ENCODE results near the gene ARRB2.

Gene ARRB2

GRCh38 chr17:4734857-4735475, 24.5 kb downstream of the ARRB2 start:
- Histone ChIP-seq H3K27me3 (ENCODE audit: control insufficient read depth, insufficient read depth, low read length) (peaks cover 18% of the 10 kb centered on the region), H3K36me3 (ENCODE audit: insufficient read depth, low read length) (no peaks in the 10 kb centered on the region), H3K4me2 (ENCODE audit: low read length) (no peak overlapping the region), H3K4me3 (ENCODE audit: low read length) (no peak overlapping the region), H3K9ac (ENCODE audit: low read depth, low read length) (no peak overlapping the region), H3K9me3 (replicated peaks; ENCODE audit: low read length) (no peaks in the 10 kb centered on the region), H3K4me1 (ENCODE audit: control insufficient read depth, insufficient read depth, low read length) (peaks cover 7% of the 10 kb centered on the region)

- H3K4me2 ChIP-seq (ENCODE audit: low read length): no peak overlapping the region
- H3K4me1 ChIP-seq (ENCODE audit: control insufficient read depth, insufficient read depth, low read length): peaks cover 7% of the 10 kb centered on the region
- H3K36me3 ChIP-seq (ENCODE audit: insufficient read depth, low read length): no peaks in the 10 kb centered on the region
- no peaks in the 10 kb centered on the region for H3K9me3 ChIP-seq (replicated peaks; ENCODE audit: low read length)
- no peak overlapping the region for H3K4me3 ChIP-seq (ENCODE audit: low read length)
- H3K27me3 ChIP-seq (ENCODE audit: control insufficient read depth, insufficient read depth, low read length): peaks cover 28% of the 10 kb centered on the region
- H3K9ac ChIP-seq (ENCODE audit: low read depth, low read length): no peak overlapping the region
Measured at GRCh38 chr17:4735876-4736651, 25.6 kb downstream of the ARRB2 start.

- peaks cover 7% of the 10 kb centered on the region for H3K4me1 ChIP-seq (ENCODE audit: control insufficient read depth, insufficient read depth, low read length)
- no peaks in the 10 kb centered on the region for H3K9me3 ChIP-seq (replicated peaks; ENCODE audit: low read length)
- peak overlapping the region; percentile 95 for H3K4me2 ChIP-seq (ENCODE audit: low read length)
- H3K9ac ChIP-seq (ENCODE audit: low read depth, low read length): peak overlapping the region; percentile 76
- peaks cover 45% of the 10 kb centered on the region for H3K27me3 ChIP-seq (ENCODE audit: control insufficient read depth, insufficient read depth, low read length)
- no peaks in the 10 kb centered on the region for H3K36me3 ChIP-seq (ENCODE audit: insufficient read depth, low read length)
- H3K4me3 ChIP-seq (ENCODE audit: low read length): peak overlapping the region; percentile 81
Measured at GRCh38 chr17:4738136-4739121, 28.0 kb downstream of the ARRB2 start.

GRCh38 chr17:4739122-4740024, 28.9 kb downstream of the ARRB2 start, which contains the start of the genes CXCL16 and ZMYND15:
TSS of gene CXCL16 (minus strand) at chr17:4739928. CDS start at chr17:4739339, 589 bp downstream.
TSS of gene ZMYND15 (plus strand) at chr17:4739833. CDS start at chr17:4740549, 716 bp downstream.
- peak within 1 kb of the TSS; percentile 95 for H3K4me2 ChIP-seq (ENCODE audit: low read length)
- H3K27me3 ChIP-seq (ENCODE audit: control insufficient read depth, insufficient read depth, low read length): peaks cover 54% of the 10 kb centered on the region
- H3K36me3 ChIP-seq (ENCODE audit: insufficient read depth, low read length): no peaks in the 10 kb centered on the region
- peaks cover 7% of the 10 kb centered on the region for H3K4me1 ChIP-seq (ENCODE audit: control insufficient read depth, insufficient read depth, low read length)
- H3K9me3 ChIP-seq (replicated peaks; ENCODE audit: low read length): no peaks in the 10 kb centered on the region
- peak within 1 kb of the TSS; percentile 76 for H3K9ac ChIP-seq (ENCODE audit: low read depth, low read length)
- peak within 1 kb of the TSS; percentile 81 for H3K4me3 ChIP-seq (ENCODE audit: low read length)

- peak overlapping the region; percentile 81 for H3K4me3 ChIP-seq (ENCODE audit: low read length)
- no peaks in the 10 kb centered on the region for H3K36me3 ChIP-seq (ENCODE audit: insufficient read depth, low read length)
Measured at GRCh38 chr17:4740025-4740351, 29.6 kb downstream of the ARRB2 start.

GRCh38 chr17:4740584-4740983, 30.2 kb downstream of the ARRB2 start:
- peaks cover 65% of the 10 kb centered on the region for H3K27me3 ChIP-seq (ENCODE audit: control insufficient read depth, insufficient read depth, low read length)
- no peaks in the 10 kb centered on the region for H3K9me3 ChIP-seq (replicated peaks; ENCODE audit: low read length)
- no peak overlapping the region for H3K4me3 ChIP-seq (ENCODE audit: low read length)
- H3K36me3 ChIP-seq (ENCODE audit: insufficient read depth, low read length): no peaks in the 10 kb centered on the region
- peaks cover 7% of the 10 kb centered on the region for H3K4me1 ChIP-seq (ENCODE audit: control insufficient read depth, insufficient read depth, low read length)
- no peak overlapping the region for H3K9ac ChIP-seq (ENCODE audit: low read depth, low read length)
- H3K4me2 ChIP-seq (ENCODE audit: low read length): no peak overlapping the region

More at GRCh38 chr17:4740025-4740351, 29.6 kb downstream of the ARRB2 start:
- Histone ChIP-seq H3K4me1 (ENCODE audit: control insufficient read depth, insufficient read depth, low read length) (peaks cover 7% of the 10 kb centered on the region), H3K9ac (ENCODE audit: low read depth, low read length) (peak overlapping the region; percentile 76), H3K27me3 (ENCODE audit: control insufficient read depth, insufficient read depth, low read length) (peaks cover 60% of the 10 kb centered on the region), H3K9me3 (replicated peaks; ENCODE audit: low read length) (no peaks in the 10 kb centered on the region), H3K4me2 (ENCODE audit: low read length) (peak overlapping the region; percentile 95)

- Histone ChIP-seq H3K27me3 (ENCODE audit: control insufficient read depth, insufficient read depth, low read length) (peaks cover 72% of the 10 kb centered on the region), H3K9me3 (replicated peaks; ENCODE audit: low read length) (no peaks in the 10 kb centered on the region), H3K4me2 (ENCODE audit: low read length) (no peak overlapping the region), H3K36me3 (ENCODE audit: insufficient read depth, low read length) (no peaks in the 10 kb centered on the region), H3K4me1 (ENCODE audit: control insufficient read depth, insufficient read depth, low read length) (peaks cover 7% of the 10 kb centered on the region), H3K4me3 (ENCODE audit: low read length) (no peak overlapping the region), H3K9ac (ENCODE audit: low read depth, low read length) (no peak overlapping the region)
Measured at GRCh38 chr17:4741544-4741943, 31.1 kb downstream of the ARRB2 start.

- H3K36me3 ChIP-seq (ENCODE audit: insufficient read depth, low read length): no peaks in the 10 kb centered on the region
- no peak overlapping the region for H3K9ac ChIP-seq (ENCODE audit: low read depth, low read length)
- H3K9me3 ChIP-seq (replicated peaks; ENCODE audit: low read length): no peaks in the 10 kb centered on the region
- H3K4me3 ChIP-seq (ENCODE audit: low read length): no peak overlapping the region
- peaks cover 7% of the 10 kb centered on the region for H3K4me1 ChIP-seq (ENCODE audit: control insufficient read depth, insufficient read depth, low read length)
- H3K27me3 ChIP-seq (ENCODE audit: control insufficient read depth, insufficient read depth, low read length): peaks cover 74% of the 10 kb centered on the region
- H3K4me2 ChIP-seq (ENCODE audit: low read length): no peak overlapping the region
Measured at GRCh38 chr17:4742133-4742532, 31.7 kb downstream of the ARRB2 start.

GRCh38 chr17:4742629-4743028, 32.2 kb downstream of the ARRB2 start:
- no peak overlapping the region for H3K4me2 ChIP-seq (ENCODE audit: low read length)
- peaks cover 7% of the 10 kb centered on the region for H3K4me1 ChIP-seq (ENCODE audit: control insufficient read depth, insufficient read depth, low read length)
- no peaks in the 10 kb centered on the region for H3K9me3 ChIP-seq (replicated peaks; ENCODE audit: low read length)
- H3K36me3 ChIP-seq (ENCODE audit: insufficient read depth, low read length): no peaks in the 10 kb centered on the region
- H3K4me3 ChIP-seq (ENCODE audit: low read length): no peak overlapping the region
- no peak overlapping the region for H3K9ac ChIP-seq (ENCODE audit: low read depth, low read length)
- peaks cover 74% of the 10 kb centered on the region for H3K27me3 ChIP-seq (ENCODE audit: control insufficient read depth, insufficient read depth, low read length)

- Histone ChIP-seq H3K4me1 (ENCODE audit: control insufficient read depth, insufficient read depth, low read length) (peaks cover 7% of the 10 kb centered on the region), H3K9me3 (replicated peaks; ENCODE audit: low read length) (no peaks in the 10 kb centered on the region), H3K9ac (ENCODE audit: low read depth, low read length) (no peak overlapping the region), H3K4me3 (ENCODE audit: low read length) (no peak overlapping the region), H3K4me2 (ENCODE audit: low read length) (no peak overlapping the region), H3K27me3 (ENCODE audit: control insufficient read depth, insufficient read depth, low read length) (peaks cover 75% of the 10 kb centered on the region), H3K36me3 (ENCODE audit: insufficient read depth, low read length) (no peaks in the 10 kb centered on the region)
Measured at GRCh38 chr17:4743216-4743615, 32.8 kb downstream of the ARRB2 start.

Data from skeletal muscle satellite cell (primary cell).